Superior temporal gyrus (tissue), 1 donor: ENCODE results near the gene FAM83F.
"Not testable (repeated sequence)": the region's sequence is repeated elsewhere in the genome, so short reads cannot be mapped to it uniquely, and the experiment has no call there.

Experiments
- DNase-seq: peaks from one replicate; pipeline ENCODE4 v3.0.0-alpha.2; 2016; ENCODE audit errors: extremely low spot score

FAM83F gene

DNA sequence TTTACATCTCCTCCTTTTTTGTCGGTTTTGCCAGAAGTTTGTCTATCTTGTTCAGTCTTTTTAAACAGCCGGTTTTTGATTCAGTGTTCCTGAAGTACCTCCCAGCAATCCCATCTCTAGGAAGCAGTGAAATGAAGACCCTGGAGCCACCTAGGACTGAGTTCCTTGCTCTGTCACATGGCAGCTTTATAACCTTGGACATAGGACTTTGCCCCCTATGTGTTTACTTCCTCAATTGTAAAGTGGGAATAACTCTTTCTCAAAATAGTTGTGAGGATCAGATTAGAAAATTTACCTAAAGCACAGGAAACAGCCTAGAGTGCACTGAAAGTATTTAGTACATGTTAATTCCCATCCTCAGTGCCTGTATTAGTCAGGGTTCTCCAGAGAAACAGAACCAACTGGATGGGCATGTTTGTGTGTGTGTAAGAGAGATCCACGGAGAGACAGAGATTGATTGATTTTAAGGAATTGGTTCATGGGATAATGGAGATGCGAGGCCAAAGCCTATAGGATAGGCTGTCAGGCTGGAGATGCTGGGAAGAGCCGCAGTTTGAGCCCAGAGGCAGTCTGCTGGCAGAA lies 20.0 kb downstream of the FAM83F start:
- no peak for DNase-seq

DNA sequence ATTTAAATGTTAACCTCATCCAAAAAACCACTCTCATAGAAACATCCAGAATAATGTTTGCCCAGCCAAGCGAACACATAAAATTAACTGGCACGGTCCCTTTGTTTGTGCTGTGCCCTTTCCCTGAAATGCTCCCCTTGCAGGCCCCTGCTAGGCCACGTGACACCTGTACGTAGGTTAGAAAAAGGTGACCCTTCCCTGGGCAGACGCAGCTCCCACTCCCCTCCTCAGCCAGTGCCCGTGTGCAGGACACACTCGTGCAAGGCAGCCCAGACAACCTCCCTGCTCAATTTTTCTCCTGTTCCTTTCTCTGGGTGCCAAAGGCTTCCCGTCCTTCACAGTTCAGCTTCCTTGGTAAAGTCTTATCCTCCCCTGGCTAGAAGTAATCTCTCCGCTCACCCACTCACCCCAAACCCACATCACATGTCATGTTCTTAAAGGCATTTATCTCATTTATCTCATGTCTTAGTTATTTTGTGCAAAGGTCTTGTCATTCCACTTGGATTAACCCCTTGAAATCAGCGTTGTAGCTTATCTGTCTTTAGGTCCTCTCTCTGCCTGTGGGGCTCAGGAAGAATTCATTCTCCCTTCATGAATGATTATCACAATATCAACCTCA lies 20.7 kb downstream of the FAM83F start:
- no peak for DNase-seq

- no peak for DNase-seq
Measured at GRCh38 chr22:40018051-40018450, 23.3 kb downstream of the FAM83F start.

DNA sequence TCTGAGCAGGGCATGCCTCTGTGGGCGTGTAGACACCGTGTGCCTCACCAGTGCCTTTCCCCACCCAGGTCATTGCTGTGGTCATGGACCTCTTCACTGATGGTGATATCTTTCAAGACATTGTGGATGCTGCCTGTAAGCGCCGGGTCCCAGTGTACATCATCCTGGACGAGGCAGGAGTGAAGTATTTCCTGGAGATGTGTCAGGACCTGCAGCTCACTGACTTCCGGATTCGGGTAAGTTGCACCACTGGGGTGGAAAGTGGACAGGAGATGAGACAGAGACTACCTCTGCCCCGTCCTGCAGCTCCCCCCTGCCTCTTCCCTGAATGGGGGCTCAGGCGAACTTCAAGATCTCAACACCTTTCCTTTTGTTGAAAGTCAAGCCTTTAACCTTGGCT lies 24.3 kb downstream of the FAM83F start:
- DNase-seq = no peak

DNA sequence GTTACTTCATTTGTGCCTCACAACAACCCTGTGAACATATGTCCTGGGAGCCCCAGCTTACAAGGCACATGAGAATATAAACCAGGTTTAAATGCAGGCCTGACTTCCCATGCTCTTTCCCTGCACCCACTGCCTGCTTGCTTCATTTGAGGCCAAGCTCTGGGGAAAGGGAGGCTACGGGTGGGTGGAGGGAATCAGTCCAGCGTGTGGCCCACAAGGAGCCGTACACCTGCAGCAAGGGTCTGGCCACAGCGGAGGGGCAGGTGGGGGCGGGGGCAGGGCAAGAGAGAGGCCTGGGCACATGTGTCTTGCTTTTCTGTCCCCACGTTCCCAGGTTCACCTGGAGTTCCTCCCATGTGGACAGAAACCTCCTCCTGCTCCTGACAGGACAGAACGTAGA lies 26.2 kb downstream of the FAM83F start:
- no peak for DNase-seq

DNA sequence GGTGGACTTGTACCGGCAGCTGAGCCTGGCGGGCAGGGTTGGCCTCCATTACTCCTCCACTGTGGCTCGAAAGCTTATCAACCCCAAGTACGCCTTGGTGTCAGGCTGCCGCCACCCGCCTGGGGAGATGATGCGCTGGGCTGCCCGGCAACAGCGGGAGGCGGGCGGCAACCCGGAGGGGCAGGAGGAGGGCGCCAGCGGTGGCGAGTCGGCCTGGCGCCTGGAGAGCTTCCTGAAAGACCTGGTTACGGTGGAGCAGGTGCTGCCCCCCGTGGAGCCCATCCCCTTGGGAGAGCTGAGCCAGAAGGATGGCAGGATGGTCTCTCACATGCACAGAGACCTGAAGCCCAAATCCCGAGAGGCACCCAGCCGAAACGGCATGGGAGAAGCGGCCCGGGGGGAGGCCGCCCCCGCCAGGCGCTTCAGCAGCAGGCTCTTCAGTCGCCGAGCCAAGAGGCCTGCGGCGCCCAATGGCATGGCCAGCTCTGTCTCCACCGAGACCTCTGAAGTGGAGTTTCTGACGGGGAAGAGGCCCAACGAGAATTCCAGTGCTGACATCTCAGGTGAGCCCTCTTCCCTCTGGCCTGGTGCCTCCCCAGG lies 26.7 kb downstream of the FAM83F start:
- DNase-seq = no peak

- DNase-seq = no peak
Measured at GRCh38 chr22:40022536-40023240, 27.9 kb downstream of the FAM83F start.

DNA sequence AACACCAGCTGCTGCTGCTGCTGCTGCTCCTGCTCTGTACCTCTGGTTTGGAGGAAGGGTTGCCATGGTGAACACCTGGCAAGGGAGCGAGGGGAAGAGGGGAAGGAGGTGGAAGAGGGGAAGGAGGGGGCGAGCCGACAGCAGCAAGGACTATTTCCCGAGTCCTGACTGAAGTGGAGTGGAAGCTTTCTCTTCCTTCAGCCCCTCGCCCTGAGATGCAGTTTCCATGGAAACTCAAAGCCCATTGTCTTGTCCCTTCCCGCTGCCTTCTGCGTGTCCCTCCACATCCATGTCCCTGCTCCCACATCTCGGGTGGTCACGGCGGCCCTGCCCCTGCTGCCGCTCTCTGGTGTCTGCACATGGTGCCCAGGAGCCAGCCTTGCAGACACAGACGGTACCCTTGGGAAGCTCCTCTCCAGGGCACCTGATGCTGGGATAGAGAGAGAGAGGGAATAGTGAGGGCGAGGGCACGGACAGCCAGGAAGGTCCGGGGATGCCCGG lies 28.6 kb downstream of the FAM83F start:
- no peak for DNase-seq

GRCh38 chr22:40024201-40025061 lies 29.7 kb downstream of the FAM83F start:
- DNase-seq = peak; percentile 86

DNA sequence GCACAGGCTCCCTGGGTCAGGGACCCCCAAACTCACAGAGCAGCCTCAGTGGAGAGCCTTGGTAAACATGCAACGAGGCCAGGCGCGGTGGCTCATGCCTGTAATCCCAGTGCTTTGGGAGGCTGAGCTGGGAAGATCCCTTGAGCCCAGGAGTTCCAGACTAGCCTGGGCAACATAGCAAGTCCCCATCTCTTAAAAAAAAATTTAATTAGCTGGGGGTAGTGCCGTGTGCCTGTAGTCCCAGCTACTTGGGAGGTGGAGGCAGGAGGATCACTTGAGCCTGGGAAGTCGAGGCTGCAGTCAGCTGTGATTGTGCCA lies 30.3 kb downstream of the FAM83F start:
- not testable (repeated sequence) for DNase-seq

DNA sequence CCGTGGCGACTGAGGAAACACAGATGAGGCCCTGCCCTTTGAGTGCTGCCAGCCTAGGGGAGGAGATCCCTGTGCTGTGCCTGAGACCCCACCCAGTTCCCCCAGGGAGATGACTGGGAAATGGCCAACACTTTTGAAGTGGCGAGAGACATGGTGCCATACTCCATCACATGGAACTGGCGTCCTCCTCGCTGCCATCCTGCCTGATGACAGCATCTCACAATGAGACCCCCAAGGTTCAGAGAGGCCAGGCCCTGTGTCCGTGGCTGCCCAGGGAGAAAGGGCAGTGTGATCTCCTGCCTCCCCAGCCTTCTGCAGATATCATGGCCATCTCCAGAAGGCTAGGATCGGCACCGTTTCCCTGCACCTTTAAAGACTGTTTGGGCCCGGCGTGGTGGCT lies 31.1 kb downstream of the FAM83F start:
- DNase-seq = no peak

- DNase-seq = no peak
Measured at GRCh38 chr22:40026641-40027040, 31.9 kb downstream of the FAM83F start.

- no peak for DNase-seq
Measured at GRCh38 chr22:40027191-40028097, 32.7 kb downstream of the FAM83F start.

- DNase-seq = no peak
Measured at GRCh38 chr22:40028098-40028425, 33.3 kb downstream of the FAM83F start.

DNA sequence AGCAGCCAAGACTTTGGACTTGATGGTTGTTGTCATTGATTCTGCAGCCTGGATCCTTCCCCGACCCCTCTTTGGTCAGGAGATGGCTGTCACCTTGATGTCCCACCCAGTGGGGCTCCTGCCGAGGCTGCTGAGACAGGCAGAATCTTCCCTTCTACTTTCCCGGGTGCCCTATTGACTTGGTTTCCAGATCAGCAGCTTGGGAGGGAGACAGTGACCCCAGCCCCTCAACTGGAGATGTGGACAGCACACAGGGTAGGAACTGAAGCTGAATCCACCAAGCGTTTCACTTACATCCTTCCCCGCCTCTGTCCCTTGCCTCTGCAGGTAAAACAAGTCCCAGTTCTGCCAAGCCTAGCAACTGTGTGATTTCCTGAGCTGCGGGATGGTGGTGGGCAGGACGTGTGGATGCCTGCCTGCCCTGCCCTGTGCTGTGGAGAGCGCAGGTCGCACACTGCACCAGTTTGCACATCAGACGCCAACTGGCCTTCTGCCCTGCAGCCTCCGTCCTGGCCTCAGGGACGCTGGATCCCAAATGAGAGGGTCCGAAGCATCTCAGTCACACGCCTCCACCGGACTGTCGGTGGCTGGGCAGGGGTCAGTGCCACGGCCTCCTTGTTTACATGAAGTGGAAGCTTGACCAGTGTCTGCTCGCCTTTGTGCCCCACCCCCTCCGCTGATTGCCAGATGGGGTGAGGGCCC lies 34.6 kb downstream of the FAM83F start:
- DNase-seq = no peak

DNA sequence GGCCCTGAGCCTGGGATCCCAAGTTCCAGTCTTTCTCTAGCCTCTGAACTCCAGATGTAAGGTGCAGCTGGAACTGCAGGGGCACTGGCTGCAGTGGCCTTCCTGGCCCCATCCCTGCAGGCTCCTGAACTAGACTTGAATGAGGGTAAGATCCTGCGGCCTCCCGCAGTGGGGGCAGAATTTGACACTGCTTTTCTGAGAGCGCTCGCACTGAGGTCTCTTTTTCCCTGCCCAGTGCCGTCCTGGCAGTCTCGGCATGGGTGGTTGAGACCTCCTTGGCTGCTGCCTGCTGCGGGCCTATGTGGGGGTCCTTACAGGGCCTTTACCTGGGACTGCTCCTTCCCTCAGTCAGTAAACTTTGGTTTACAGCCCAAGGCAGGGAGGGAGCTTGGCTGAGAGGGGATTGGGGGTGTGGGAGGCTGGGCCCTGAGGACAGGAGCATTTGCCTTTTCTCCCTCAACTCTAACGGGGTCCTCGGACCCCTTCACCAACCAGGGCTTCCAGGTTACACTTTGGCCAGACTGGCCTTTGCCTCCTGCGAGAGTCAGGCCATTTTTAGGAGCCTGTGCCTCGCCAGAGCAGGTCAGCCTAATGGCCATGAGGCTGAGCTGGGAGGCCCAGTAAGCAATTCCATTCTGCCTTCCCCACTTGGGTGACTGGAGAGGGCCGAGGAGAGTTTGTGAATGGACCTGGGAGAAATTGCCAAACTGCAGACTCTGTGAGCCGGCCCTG lies 35.4 kb downstream of the FAM83F start:
- DNase-seq = no peak

GRCh38 chr22:40030758-40031095 lies 36.0 kb downstream of the FAM83F start:
- DNase-seq = no peak

GRCh38 chr22:40031766-40032470 lies 37.2 kb downstream of the FAM83F start:
- DNase-seq = no peak
